Vagina (tissue), 2 donors: Measurements from ENCODE around the gene OPN4. TPM values are rescaled to one million over a fixed set of nuclear protein-coding genes. Genes with fewer than 3 reads are reported as not detected.

Source experiments
- DNase-seq, 2 donors: peaks; one replicate each; pipeline ENCODE4 v3.0.0-alpha.2; 2017; ENCODE audit errors: extremely low spot score in 2 of 2
- H3K27ac ChIP-seq: fragments of 200-600 bp; sonication (generic); one replicate; pipeline ENCODE4 v1.5.1; 2019
- H3K27me3 ChIP-seq: fragments of 200-600 bp; sonication (generic); one replicate; pipeline ENCODE4 v1.5.1; 2019
- H3K36me3 ChIP-seq, 2 donors: fragments of 200-600 bp; sonication (generic); one replicate each; pipeline ENCODE4 v1.5.1; 2017 to 2019
- H3K4me1 ChIP-seq: fragments of 200-600 bp; sonication (generic); one replicate; pipeline ENCODE4 v1.5.1; 2019
- H3K4me3 ChIP-seq, 2 donors: fragments of 200-600 bp; sonication (generic); 1 replicate in 1 of 2; 2 replicates in 1 of 2; pipeline ENCODE4 v1.5.1; 2016 to 2019
- H3K9me3 ChIP-seq: fragments of 200-600 bp; sonication (generic); one replicate; pipeline ENCODE4 v1.5.1; 2019
- POLR2A ChIP-seq, 2 donors: fragments of 450-650 bp; IDR thresholded peaks; one replicate each; pipeline ENCODE4 v1.6.1; 2017; ENCODE audit warnings: antibody characterized with exemption in 2 of 2, mild to moderate bottlenecking in 2 of 2, moderate library complexity in 2 of 2
- POLR2AphosphoS5 ChIP-seq, 2 donors: sonication (generic); formaldehyde crosslinking; IDR thresholded peaks; one replicate each; pipeline ENCODE4 v1.9.0; 2017; ENCODE audit warnings: antibody characterized with exemption in 2 of 2, mild to moderate bottlenecking in 2 of 2, low read depth in 1 of 2; ENCODE audit not compliant: insufficient read depth in 1 of 2
- intact Hi-C: fragments of 100-400 bp; cut with DNase I; formaldehyde crosslinking; loops from one replicate; pipeline ENCODE4 v1.15.1; 2023
- total RNA-seq: library from RNA; depleted of rRNA; stranded (reverse); fragments of >200 nt; gene quantifications from one replicate; pipeline ENCODE4 v1.2.3, GENCODE V29; 2016
- TF ChIP-seq, protein P1 (sequence below), 3 experiments: fragments of 450-650 bp in 2 of 3; fragments of 200-600 bp in 1 of 3; sonication (generic) in 1 of 3; IDR thresholded peaks; one replicate each; pipeline ENCODE4 v1.5.1; 2017 to 2019; ENCODE audit warnings: antibody characterized with exemption in 3 of 3, mild to moderate bottlenecking in 2 of 3, moderate library complexity in 2 of 3

OPN4 gene
- total RNA-seq, 1 donor from 2014 or later = not detected

DNA sequence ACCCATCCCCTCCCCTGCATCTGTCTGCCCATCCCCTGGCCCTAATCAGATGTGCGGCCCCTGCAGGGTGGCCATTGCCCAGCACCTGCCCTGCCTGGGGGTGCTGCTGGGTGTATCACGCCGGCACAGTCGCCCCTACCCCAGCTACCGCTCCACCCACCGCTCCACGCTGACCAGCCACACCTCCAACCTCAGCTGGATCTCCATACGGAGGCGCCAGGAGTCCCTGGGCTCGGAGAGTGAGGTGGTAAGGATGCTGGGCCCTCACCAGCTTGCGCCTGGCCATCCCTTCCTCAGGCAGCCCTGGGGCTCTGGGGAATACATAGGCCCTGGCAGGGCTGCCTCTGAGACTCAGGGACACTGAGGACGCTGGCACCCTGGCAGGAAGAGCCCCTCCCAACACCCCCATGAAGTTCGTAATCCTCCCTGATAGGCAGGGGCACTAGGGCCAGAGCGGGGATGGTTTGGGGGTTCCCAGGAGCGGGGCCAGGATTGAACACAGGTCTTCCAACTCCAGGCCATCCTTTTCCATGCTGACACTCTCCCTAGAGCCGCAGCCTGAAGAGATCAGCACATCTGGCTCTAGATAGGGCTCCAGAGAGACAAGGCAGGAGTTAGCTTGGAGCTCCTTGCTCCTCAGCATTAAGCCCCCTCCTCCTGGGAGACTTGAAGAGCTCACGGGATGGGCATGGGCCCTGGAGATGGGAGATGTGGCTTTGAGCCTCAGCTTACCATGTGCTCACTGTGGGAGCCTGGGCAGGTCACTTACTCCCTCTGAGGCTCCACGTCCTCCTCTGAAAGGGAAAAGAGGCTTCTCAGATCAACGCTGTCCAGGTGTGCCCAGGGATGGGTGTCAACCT is 8.1 kb downstream of the OPN4 start:
- DNase-seq = no peak
- no peak overlapping the region for H3K27ac ChIP-seq
- H3K4me1 ChIP-seq = peaks cover 4% of the 10 kb centered on the region
- no peaks in the 10 kb centered on the region for H3K36me3 ChIP-seq
- TF ChIP-seq, protein P1, sequence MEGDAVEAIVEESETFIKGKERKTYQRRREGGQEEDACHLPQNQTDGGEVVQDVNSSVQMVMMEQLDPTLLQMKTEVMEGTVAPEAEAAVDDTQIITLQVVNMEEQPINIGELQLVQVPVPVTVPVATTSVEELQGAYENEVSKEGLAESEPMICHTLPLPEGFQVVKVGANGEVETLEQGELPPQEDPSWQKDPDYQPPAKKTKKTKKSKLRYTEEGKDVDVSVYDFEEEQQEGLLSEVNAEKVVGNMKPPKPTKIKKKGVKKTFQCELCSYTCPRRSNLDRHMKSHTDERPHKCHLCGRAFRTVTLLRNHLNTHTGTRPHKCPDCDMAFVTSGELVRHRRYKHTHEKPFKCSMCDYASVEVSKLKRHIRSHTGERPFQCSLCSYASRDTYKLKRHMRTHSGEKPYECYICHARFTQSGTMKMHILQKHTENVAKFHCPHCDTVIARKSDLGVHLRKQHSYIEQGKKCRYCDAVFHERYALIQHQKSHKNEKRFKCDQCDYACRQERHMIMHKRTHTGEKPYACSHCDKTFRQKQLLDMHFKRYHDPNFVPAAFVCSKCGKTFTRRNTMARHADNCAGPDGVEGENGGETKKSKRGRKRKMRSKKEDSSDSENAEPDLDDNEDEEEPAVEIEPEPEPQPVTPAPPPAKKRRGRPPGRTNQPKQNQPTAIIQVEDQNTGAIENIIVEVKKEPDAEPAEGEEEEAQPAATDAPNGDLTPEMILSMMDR (IDR thresholded peaks at IDR 0.05) = no peak
- no peak for TF ChIP-seq POLR2A (IDR thresholded peaks at IDR 0.05)
- no peak for TF ChIP-seq POLR2AphosphoS5 (IDR thresholded peaks at IDR 0.05; ENCODE audit: insufficient read depth in 1 of 2, low read depth in 1 of 2)
- H3K9me3 ChIP-seq = no peaks in the 10 kb centered on the region
- H3K27me3 ChIP-seq = no peaks in the 10 kb centered on the region
- intact Hi-C loops = no loop called here
- no peak overlapping the region for H3K4me3 ChIP-seq

DNA sequence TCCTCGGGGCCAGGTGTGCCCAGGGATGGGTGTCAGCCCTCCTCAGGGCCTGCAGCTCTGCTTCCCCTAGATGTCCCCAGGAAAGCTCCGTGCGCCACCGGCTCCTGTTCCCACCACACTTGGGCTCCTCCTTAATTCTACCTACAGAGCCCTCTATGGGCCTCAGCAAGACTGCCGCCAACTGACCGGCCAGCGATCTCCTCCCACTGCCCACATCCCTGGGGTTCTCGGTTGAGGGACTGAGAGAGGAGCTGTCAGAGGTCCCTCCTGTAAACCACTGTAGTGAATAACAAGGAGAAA is 8.6 kb downstream of the OPN4 start:
- Histone ChIP-seq H3K27ac (no peak overlapping the region), H3K4me1 (peaks cover 4% of the 10 kb centered on the region), H3K4me3 (no peak overlapping the region), H3K9me3 (no peaks in the 10 kb centered on the region), H3K27me3 (no peaks in the 10 kb centered on the region), H3K36me3 (no peaks in the 10 kb centered on the region)
- DNase-seq = no peak
- intact Hi-C loops = no loop called here
- TF ChIP-seq, protein P1 (IDR thresholded peaks at IDR 0.05) = no peak
- no peak for TF ChIP-seq POLR2A (IDR thresholded peaks at IDR 0.05)

DNA sequence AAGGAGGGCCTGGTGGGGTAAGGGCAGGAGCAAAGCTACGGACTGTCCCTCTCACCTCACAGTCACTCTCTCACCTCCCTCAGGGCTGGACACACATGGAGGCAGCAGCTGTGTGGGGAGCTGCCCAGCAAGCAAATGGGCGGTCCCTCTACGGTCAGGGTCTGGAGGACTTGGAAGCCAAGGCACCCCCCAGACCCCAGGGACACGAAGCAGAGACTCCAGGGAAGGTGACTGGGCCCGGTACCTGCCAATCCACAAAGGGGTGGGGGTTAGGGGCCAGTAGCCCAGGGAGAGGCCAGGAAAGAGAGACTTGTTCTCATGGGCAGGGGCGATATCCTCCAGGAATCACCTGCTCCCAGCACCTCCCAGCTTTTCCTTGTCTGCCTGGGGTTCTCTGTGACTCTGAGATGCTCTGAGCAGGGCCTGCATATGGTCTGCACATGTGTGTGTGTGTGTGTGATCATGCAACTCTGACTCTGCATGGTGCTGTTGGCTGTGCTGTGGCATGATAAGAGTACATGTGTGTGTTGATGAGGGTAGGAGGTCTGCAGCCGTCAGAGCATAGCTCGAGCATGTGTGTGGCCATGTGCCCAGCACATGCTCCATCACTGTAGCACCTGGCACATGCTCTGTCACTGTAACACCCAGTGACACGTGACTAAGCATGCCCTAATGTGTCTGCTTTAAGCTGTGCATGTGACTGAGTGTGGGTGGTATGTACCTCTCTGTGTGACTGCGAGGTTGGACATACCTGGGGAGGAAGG is 9.4 kb downstream of the OPN4 start:
- TF ChIP-seq POLR2AphosphoS5 (IDR thresholded peaks at IDR 0.05; ENCODE audit: insufficient read depth in 1 of 2, low read depth in 1 of 2) (no peak), POLR2A (IDR thresholded peaks at IDR 0.05) (no peak)
- TF ChIP-seq, protein P1 (IDR thresholded peaks at IDR 0.05) = no peak
- no peak for DNase-seq

DNA sequence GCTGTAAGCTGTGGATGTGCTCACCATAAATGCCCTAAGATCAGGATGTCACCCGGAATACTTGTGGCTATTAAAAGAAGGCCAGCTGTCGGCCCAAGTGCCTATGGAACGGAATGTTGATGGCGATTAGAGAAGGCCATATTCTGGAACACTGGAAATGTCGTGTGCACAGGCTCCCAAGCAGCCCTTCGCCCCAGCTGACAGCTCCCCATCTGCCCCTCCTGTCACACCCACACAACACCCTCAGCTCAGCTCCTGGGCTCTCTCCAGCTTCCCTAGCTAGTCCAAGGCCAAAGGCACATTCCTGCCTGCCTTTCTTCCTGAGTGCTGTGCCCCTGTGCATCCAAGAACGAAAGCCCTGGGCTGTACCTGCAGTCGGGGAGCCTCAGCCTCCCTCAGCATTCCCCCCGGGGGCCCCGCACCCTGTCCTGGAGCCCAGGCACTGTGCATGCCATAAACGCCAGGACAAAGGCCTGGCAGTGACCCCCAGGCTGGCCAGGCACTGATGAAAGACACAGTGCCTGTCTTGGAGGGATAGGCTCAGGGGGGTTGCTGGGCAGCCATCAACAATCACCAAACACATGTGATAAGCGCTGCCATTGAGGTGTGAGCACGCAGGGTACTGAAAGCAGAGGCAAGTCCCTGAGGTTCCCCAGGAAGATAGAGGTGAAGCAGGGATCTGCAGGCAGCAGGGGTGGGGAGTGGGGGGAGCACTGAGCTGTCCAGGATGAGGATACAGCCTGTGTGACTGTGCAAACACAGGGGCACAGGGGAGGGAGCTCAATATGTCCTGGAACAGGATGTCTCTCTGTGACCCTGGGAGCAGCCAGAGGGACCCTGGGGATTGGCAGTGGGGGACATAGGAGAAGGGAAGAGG is 10.2 kb downstream of the OPN4 start:
- H3K36me3 ChIP-seq = no peaks in the 10 kb centered on the region
- no peaks in the 10 kb centered on the region for H3K27me3 ChIP-seq
- H3K4me1 ChIP-seq = peaks cover 4% of the 10 kb centered on the region
- H3K4me3 ChIP-seq = no peak overlapping the region
- DNase-seq = no peak
- TF ChIP-seq POLR2A (IDR thresholded peaks at IDR 0.05) (no peak), POLR2AphosphoS5 (IDR thresholded peaks at IDR 0.05; ENCODE audit: insufficient read depth in 1 of 2, low read depth in 1 of 2) (no peak)
- TF ChIP-seq, protein P1 (IDR thresholded peaks at IDR 0.05) = no peak
- no peak overlapping the region for H3K27ac ChIP-seq
- intact Hi-C loops = no loop called here
- H3K9me3 ChIP-seq = no peaks in the 10 kb centered on the region

More for the DNA sequence above, 9.4 kb downstream of the OPN4 start:
- Histone ChIP-seq H3K27me3 (no peaks in the 10 kb centered on the region), H3K27ac (no peak overlapping the region), H3K4me1 (peaks cover 4% of the 10 kb centered on the region), H3K4me3 (no peak overlapping the region), H3K9me3 (no peaks in the 10 kb centered on the region), H3K36me3 (no peaks in the 10 kb centered on the region)
- intact Hi-C loops = no loop called here
